C4-2B (cell line): ENCODE results near the gene PPDPF.

ENCODE experiments used
- H3K27ac ChIP-seq: fragments of 450-650 bp; 2 replicates; pipeline ENCODE4 v1.5.1; 2017
- CTCF ChIP-seq: fragments of 450-650 bp; conservative IDR thresholded peaks from 2 replicates; pipeline ENCODE4 v1.5.1; 2017; ENCODE audit warnings: mild to moderate bottlenecking
- ZFX ChIP-seq: fragments of 450-650 bp; IDR thresholded peaks from 2 replicates; pipeline ENCODE4 v1.6.1; 2017

The PPDPF gene

GRCh38 chr20:63499338-63499969 is 21.1 kb upstream of the PPDPF start:
- TF ChIP-seq ZFX (no peak), CTCF (no peak)
- peak overlapping the region; percentile 90 for H3K27ac ChIP-seq

- H3K27ac ChIP-seq, result no peak overlapping the region
- TF ChIP-seq ZFX (no peak), CTCF (no peak)
Observed at GRCh38 chr20:63500151-63500901, 20.2 kb upstream of the PPDPF start.

- no peak for TF ChIP-seq ZFX
- TF ChIP-seq CTCF, result no peak
- H3K27ac ChIP-seq, result no peak overlapping the region
Observed at GRCh38 chr20:63500902-63501817, 19.4 kb upstream of the PPDPF start.

- no peak overlapping the region for H3K27ac ChIP-seq
- no peak for TF ChIP-seq CTCF
- no peak for TF ChIP-seq ZFX
Observed at GRCh38 chr20:63501818-63502670, 18.5 kb upstream of the PPDPF start.

- TF ChIP-seq ZFX (no peak), CTCF (no peak)
- no peak overlapping the region for H3K27ac ChIP-seq
Observed at GRCh38 chr20:63502671-63503172, 17.8 kb upstream of the PPDPF start.

GRCh38 chr20:63503524-63503923 is 17.0 kb upstream of the PPDPF start:
- H3K27ac ChIP-seq, result no peak overlapping the region
- TF ChIP-seq CTCF (no peak), ZFX (no peak)
